HG02981 (cell line): ENCODE data around the gene CFAP74.
"Not testable (repeated sequence)": the region's sequence is repeated elsewhere in the genome, so short reads cannot be mapped to it uniquely, and the experiment has no call there.

Experiments
- ATAC-seq: cut with Tn5 transposase; IDR thresholded peaks from one replicate; pipeline ENCODE4 v1.9.1; 2021; ENCODE audit warnings: mild to moderate bottlenecking, moderate library complexity; ENCODE audit not compliant: unreplicated experiment

The CFAP74 gene

DNA sequence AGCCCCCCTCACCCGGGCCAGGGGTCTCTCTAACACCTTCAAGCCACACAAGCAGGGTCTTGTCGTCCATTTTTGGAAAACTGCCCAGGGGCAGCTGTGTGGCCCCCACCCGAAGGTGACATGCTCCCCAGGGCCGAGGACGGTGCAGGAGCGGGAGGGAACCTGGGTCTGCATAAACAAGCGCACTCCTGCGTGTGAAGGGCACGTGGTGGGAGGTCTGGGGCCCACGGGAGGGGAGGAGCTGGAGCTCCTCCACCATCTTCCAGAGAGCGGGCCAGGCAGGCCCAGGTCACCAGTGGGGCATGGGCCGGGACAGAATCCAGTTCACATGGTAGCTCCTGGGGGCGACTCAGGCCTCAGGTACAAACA lies 16.5 kb downstream of the CFAP74 start:
- no peak for ATAC-seq

DNA sequence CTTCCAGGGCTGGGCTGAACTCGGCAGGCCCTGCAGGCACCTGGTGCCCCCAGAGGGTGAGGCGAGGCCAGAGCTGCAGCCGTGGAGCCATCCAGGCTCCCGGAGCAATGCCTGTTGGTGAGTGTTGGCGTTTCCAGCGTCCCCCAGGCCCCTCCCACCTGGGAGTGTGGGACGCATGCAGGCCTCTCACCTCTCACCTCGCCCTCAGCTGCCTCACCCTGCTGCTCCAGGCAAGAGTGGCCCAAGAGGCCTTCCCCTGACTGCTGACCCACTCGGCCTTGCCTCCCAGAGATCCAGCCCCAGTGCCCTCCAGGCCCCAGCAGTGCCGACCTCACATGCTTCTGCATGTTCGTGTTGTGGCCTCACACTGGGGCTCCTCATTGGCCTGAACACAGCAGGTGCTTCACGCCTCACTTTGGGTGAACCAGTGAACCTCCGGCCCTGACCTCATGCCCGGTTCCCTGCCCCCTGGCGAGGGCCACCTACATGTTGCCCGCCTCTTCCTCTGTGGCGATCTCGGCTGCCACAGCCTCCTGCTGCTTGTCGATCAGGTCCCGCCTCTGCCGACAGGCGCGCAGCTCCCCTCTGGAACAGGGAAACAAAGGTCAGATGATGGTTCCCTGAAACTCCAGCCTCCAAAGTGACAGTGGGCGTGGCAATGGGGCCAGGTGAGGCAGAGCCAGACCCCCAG lies 17.0 kb downstream of the CFAP74 start:
- ATAC-seq: no peak

DNA sequence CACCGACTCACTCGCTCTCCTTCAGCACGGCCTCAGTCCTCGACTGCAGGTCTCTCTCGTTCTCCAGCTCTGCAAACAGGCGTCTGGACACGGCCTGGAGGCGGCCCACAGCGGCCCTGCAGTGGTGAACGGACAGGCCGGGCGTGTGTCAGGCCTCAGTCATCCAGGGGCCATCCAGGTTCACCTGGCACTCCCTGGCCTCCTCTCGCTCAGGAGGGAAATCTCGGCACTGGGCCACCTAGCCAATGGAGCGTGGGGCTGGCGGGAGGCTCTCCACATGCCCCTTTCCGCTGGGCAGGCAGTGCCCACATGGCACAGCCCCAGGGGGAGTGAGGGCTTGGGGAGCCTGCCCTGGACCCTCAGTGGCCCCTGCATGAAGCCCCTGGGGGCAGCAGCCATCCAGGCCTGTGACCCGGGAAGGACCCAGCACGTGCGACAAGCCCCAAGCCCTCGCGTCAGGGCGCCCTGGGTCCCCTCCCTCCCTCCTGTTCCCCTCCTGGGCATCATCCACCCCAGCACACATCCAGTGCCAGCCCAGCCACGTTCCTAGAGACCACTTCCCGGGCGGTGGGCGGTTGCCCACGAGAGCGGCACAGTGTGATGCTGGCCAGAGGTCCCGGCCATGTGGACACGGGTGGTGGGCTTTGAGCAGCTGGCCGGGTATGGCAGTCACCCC lies 18.1 kb downstream of the CFAP74 start:
- no peak for ATAC-seq

DNA sequence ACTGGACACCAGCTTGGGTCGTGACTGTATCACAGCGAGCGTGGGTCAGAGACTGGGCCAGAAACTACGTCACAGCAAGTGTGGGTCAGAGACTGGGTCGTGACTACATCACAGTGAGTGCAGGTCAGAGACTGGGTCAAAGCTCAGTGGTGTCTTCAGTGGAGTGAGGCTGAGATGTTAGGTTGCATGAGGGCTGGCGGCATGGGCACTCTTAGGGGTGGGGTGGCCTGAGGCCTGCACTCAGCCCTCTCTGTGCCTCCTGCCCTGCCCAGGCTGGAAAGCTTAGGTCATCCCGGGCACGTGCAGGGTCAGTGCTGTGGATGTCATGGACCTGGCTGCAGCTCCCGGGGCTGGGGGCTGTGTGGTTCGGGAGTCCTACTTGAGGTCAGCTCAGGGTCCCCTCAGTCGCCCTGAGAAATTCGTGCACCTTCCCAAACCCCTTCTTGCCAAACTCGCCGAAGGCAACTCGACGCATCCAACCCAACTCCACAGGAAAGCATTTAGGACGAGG lies 19.0 kb downstream of the CFAP74 start:
- ATAC-seq: no peak

DNA sequence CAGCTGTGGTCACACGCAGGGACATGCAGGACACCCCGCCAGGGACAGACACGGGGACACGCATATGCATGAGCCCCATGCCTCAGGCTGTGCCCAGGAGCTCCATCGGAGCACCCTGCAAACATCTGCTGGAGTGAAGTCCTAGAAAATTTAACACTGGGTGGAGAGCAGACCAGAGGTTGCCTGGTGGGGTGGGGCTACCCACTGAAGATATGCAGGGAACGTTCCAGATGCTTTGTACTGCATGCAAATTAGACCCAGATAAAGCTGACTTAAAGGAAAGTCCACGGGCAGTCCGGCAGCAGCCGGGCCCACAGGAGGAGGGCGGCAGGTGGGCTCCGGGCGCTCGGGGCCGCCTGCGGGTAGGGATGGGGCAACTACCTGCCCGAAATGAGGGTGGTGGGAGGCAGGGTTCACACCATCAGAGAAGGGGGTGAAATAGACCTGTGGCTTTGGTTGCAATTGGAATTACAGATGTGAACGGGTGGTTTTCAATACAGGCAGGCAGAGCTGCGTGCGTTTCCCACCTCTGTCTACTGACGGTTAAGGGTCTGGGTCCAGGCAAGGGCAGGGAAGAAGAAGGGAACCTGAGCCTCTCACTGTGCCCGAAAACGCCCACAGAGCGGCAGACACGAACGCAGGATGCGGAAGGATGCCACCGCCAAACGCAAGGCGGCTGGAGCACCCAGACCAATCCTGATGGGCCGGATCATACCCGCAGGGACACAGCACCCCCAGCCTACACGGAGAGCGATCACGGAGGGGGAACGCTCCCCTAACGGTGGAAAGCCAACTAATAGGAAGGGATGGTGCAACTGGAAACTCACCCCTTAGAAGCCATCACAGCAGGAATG lies 21.0 kb downstream of the CFAP74 start:
- no peak for ATAC-seq

DNA sequence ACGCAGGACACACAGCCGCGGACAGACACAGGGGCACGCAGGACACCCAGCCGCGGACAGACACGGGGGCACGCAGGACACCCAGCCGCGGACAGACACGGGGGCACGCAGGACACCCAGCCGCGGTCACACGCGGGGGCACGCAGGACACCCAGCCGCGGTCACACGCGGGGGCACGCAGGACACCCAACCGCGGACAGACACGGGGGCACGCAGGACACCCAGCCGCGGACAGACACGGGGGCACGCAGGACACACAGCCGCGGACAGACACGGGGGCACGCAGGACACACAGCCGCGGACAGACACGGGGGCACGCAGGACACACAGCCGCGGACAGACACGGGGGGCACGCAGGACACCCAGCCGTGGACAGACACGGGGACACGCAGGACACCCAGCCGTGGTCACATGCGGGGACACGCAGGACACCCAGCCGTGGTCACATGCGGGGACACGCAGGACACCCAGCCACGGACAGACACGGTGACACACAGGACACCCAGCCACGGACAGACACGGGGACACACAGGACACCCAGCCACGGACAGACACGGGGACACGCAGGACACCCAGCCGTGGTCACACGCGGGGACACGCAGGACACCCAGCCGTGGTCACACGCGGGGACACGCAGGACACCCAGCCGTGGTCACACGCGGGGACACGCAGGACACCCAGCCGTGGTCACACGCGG lies 21.8 kb downstream of the CFAP74 start:
- ATAC-seq: not testable (repeated sequence)

DNA sequence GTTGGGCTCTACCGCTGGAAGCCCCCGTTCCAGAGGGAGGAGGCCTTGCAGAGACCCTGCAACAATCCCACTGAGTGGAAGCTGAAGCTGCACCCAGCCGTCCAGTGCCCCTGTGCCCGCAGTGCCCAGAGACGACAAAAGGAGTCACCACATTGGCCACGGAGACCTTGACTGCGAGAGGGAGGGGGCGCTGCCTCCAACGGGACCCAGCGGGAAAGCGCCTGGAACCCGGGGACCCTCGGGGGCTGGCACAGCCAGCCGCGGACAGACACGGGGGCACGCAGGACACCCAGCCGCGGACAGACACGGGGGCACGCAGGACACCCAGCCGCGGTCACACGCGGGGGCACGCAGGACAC lies 22.5 kb downstream of the CFAP74 start:
- no peak for ATAC-seq

DNA sequence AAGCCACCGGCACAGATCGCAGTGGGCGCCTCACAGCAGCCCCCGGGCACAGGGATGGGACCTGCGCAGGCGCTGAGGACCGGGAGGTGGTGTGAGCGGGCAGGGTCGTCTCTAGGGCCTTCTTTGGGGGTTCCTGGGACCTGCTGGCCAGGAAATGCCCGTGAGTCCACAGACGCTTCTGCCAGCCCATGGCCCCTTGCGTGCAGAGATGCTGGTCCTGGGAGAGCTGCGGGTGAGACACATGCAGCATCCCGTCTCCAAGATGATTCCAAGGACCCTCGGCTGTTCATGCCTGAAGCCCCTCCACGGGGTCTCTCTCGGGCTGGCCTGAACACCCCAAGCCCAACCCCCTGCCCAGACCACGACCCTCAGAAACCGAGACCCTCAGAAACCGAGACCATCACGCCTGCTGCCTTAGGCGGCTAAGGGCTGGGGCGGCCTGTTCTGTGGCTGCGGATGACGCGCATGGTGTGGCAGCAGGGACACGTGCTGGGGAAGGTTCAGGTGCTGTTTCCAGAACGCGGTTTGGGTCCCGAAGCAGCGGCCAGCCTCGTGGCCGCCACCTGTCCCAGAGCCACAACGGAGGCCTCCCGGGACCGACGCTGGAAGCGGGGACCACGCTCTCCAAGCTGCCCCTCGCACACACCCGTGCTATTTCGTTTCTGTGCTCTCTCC lies 23.0 kb downstream of the CFAP74 start:
- ATAC-seq: no peak

DNA sequence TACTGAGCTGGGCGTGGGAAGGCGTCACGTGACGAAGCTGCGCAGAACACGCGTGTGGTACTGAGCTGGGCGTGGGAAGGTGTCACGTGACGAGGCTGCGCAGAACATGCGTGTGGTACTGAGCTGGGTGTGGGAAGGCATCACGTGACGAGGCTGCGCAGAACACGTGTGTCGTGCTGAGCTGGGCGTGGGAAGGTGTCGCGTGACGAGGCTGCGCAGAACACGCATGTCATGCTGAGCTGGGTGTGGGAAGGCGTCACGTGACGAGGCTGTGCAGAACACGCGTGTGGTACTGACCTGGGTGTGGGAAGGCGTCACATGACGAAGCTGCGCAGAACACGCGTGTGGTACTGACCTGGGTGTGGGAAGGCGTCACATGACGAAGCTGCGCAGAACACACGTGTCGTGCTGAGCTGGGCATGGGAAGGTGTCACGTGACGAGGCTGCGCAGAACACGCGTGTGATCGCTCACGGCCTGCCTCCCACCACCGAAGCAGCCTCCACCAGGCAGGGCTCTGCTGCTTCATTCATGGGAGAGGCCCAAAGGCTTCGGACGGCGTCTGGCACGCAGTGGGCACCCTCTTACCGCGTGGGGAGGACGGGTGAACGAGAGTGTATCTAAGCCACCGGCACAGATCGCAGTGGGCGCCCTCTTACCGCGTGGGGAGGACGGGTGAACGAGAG lies 24.0 kb downstream of the CFAP74 start:
- ATAC-seq: no peak

DNA sequence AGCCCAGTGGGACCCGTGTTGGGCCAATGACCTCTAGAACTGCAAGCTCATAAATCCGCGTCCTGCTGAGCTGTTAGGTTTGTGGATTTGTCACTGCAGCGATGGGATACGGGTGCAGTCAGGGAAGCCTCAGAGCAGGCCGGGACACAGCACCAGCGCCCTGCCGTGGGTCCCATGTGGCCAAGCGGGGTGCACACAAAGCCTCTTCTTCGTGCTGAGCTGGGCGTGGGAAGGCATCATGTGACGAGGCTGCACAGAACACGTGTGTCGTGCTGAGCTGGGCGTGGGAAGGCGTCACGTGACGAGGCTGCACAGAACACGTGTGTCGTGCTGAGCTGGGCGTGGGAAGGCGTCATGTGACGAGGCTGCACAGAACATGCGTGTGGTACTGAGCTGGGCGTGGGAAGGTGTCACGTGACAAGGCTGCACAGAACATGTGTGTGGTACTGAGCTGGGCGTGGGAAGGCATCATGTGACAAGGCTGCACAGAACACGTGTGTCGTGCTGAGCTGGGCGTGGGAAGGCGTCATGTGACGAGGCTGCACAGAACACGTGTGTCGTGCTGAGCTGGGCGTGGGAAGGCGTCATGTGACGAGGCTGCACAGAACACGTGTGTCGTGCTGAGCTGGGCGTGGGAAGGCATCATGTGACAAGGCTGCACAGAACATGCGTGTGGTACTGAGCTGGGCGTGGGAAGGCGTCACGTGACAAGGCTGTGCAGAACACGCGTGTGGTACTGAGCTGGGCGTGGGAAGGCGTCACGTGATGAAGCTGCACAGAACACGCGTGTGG lies 24.7 kb downstream of the CFAP74 start:
- ATAC-seq: not testable (repeated sequence)

DNA sequence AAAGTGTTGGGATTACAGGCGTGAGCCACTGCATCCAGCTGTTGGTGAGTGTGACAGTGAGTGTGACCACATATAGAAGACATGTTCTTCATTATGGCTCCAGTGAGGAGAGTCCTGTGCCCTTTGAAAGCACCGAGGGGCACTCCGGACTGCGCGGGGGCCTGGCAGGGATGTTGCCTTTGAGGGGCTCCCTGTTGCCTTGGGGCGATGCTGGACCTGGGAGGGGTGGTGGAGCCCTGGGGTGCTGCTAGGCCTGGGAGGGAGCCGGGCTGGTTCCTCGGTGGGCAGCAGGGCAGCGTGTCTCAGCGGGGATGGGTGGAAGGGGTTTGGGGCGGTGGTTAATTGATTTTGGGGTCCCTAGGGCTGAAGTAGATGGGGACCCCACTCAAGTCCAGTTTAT lies 25.5 kb downstream of the CFAP74 start:
- no peak for ATAC-seq

DNA sequence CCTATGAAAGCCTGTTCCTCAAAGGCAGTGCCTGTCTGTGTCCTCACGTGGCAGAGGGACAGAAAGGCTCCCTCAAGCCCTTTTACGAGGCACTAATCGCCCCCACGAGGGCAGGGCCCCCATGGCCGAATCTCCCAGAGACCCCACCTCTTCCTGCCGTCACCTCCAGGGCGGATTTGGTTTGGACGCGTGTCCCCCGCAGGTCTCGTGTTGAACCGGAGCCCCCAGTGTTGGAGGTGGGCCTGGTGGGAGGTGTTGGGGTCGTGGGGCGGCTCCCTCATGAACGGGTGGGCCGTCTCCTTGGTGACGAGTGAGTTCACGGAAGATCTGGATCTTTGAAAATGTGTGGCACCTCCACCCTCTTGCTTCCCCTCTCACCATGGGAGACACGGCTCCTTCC lies 27.6 kb downstream of the CFAP74 start:
- ATAC-seq: no peak

DNA sequence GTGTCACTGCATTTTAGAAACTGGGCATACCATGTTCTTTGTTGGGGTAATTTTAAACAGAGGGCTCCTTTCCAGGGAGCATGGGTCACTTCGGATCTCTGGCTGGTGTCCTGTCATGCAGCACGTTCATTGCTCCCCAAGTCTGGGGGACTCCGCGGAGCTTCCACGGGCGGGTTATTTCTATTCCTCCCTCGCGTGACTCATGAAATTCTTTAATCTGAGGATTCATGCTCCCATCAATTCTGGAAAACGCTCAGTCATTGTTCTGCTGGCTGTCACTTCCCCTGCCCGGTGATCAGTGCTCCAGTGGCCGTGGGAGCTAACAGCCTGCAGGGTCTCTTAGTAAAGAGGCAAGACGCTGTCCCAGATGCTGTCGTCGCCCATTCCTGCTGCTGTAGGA lies 28.1 kb downstream of the CFAP74 start:
- no peak for ATAC-seq

DNA sequence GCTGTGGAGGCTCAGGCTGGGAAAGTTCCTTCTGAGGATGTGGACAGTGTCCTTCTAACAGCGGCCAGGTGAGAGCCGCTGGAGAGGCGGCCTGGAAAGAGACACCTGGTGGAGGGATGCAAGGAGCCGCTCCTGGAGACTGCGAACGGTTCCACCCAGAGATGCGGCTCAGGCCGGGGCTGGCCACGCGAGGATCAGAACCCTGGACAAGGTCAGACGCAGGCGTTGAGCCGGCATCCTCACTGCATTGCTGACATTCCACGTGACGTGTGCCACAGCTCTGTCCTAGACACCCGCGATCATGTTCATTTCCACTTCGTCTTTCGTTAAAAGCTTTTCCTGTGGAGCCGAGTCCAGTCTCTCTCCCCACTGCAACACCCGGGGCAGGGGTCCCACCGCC lies 28.8 kb downstream of the CFAP74 start:
- ATAC-seq: no peak

DNA sequence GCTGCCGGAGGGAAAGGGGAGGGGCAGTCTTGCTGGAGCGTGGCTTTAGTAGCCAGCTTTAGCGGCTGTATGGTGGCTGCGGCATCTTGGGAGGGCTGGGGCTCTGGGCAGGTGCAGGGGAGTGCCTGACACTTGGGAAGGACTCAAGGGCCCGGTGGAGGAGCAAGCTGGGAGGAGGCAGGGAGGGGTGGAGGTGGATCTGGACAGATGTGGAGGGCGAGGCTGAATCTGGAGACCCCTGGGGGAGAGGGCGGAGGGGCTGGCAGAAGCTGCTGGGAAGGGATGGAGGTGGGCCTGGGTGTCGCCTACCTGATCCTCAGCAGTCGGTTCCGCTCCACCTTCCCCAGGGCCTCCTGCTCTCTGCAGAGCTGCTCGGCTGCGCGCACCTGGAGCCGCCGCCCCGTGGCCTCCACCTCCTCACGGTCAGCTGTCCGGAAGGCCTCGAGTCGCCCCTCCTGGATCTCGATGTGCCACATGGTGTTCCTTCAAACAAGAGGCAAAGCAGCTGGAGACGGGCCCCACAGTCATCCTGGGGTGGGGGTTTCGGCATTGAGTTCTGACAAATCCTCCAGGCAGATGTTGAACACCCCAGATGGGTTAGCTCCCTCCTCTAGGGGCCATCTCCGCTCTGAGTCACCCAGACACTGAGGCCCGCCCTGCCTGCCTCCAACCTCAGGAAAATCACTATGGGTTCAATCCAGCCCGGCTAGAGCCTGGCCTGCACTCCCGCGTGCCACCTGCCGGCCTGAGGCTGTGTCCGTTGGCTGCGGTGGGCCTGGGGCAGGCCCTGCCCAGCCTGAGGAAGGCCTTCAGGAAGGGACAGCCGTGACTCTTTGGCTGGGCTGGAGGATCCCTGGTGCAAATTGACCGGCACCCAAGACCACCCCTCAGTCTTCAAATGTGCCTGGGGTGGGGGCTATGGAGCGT lies 29.6 kb downstream of the CFAP74 start:
- no peak for ATAC-seq

DNA sequence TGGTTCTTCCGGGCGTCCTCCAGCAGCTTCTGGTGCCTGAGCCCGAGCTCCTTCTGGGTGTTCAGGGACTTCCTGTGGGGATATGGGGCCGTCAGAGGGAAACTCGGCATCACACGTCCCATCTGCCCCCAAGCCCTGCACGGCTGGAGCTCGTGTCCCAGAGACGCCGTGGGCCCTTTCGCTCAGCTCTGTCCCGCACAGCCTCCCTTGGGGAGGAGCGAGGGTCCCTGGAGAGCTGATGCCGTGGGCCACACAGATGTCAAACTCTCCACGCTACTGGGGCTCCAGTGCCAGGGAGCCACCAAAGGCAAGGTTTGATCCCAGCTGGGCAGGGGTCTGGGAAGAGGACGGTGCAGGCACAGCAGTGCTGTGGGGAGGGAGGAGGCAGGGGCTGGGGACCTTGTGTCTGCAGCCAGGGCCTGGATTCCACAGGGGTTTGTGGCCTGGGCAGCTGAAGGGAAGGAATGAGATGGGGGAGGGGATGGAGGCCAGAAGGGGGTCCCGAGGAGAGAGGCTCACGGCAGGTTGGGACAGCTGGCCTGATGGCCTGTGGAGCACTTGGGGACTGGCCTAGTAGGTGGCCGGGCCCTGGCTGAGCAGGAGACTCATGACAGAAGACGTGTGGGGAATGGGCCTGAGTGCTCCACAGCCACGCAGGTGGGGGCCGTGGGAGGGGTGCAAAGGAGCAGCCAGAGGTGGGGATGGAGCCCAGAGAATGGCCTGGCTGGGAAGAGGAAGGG lies 30.4 kb downstream of the CFAP74 start:
- ATAC-seq: no peak

DNA sequence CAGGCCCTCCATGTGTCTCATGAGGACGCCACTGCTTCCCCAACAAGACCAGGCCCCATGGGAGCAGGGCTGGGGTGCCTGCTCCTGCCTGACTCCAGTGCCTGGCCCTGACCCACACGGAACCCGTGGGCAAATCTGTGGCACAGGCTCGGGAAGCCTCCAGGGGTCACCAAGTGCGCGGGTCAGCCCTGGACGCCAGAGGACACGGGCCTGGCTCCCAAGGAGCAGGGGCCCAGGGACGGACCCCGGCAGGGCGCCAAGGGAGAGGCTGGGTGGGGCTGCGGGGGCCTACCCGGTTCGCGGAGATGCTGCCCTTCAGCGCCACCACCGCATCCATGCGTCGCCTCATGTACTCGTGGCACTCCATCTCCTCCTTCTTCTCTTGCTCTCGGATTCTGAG lies 31.9 kb downstream of the CFAP74 start:
- ATAC-seq: no peak

DNA sequence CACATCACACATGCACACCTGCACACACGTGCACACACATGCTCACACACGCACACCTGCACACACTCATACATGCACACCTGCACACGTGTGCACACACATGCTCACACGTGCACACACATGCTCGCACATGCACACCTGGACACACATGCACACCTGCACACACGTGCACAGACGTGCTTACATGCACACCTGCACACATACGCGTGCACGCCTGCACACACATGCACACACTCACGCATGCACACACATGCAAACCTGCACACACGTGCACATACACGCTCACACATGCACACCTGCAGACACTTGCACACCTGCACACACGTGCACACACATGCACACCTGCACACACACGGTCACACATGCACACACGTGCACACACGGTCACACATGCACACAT lies 32.6 kb downstream of the CFAP74 start:
- ATAC-seq: no peak
